ENCODE data around the gene ZNF124. TPM values are rescaled to one million over a fixed set of nuclear protein-coding genes. Genes with fewer than 3 reads are reported as not detected.
A peak's percentile ranks its signal among the peaks of the same experiment; 100 is the strongest.

The ZNF124 gene
- polyA plus RNA-seq, 1 experiment: 4.9 TPM

- no peak overlapping the region for H3K27ac ChIP-seq (ENCODE audit: low read depth, low read length)
- no peak overlapping the region for H3K4me3 ChIP-seq (ENCODE audit: low read depth, low read length)
- TF ChIP-seq, protein P1, sequence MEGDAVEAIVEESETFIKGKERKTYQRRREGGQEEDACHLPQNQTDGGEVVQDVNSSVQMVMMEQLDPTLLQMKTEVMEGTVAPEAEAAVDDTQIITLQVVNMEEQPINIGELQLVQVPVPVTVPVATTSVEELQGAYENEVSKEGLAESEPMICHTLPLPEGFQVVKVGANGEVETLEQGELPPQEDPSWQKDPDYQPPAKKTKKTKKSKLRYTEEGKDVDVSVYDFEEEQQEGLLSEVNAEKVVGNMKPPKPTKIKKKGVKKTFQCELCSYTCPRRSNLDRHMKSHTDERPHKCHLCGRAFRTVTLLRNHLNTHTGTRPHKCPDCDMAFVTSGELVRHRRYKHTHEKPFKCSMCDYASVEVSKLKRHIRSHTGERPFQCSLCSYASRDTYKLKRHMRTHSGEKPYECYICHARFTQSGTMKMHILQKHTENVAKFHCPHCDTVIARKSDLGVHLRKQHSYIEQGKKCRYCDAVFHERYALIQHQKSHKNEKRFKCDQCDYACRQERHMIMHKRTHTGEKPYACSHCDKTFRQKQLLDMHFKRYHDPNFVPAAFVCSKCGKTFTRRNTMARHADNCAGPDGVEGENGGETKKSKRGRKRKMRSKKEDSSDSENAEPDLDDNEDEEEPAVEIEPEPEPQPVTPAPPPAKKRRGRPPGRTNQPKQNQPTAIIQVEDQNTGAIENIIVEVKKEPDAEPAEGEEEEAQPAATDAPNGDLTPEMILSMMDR (IDR thresholded peaks at IDR 0.05; ENCODE audit: low read depth, low read length): no peak
- ChIA-PET CTCF (no interaction called here), POLR2A (no interaction called here)
- DNase-seq (ENCODE audit: low read depth, low spot score): no peak
- H3K27me3 ChIP-seq (ENCODE audit: control insufficient read depth, insufficient read depth, low read length): peaks cover 4% of the 10 kb centered on the region
- peaks cover 2% of the 10 kb centered on the region for H3K9me3 ChIP-seq (ENCODE audit: control insufficient read depth, insufficient read depth, low read length)
Measured at GRCh38 chr1:247212012-247212411, 40.2 kb upstream of the ZNF124 start.

- Histone ChIP-seq H3K27ac (ENCODE audit: low read depth, low read length) (no peak overlapping the region), H3K9me3 (ENCODE audit: control insufficient read depth, insufficient read depth, low read length) (peaks cover 8% of the 10 kb centered on the region), H3K27me3 (ENCODE audit: control insufficient read depth, insufficient read depth, low read length) (peaks cover 4% of the 10 kb centered on the region), H3K4me3 (ENCODE audit: low read depth, low read length) (no peak overlapping the region)
- CTCF ChIA-PET: no interaction called here
- POLR2A ChIA-PET: no interaction called here
- DNase-seq (ENCODE audit: low read depth, low spot score): no peak
- TF ChIP-seq, protein P1 (IDR thresholded peaks at IDR 0.05; ENCODE audit: low read depth, low read length): no peak
Measured at GRCh38 chr1:247211339-247211738, 39.5 kb upstream of the ZNF124 start.

GRCh38 chr1:247210376-247211117 is 38.7 kb upstream of the ZNF124 start:
- ChIA-PET CTCF (no interaction called here), POLR2A (interaction anchor here (0.9 kb wide), 1 partner anchor 120 kb away, joined by 3 read pairs; no protein-coding TSS in a partner anchor)
- Histone ChIP-seq H3K9me3 (ENCODE audit: control insufficient read depth, insufficient read depth, low read length) (peaks cover 13% of the 10 kb centered on the region), H3K27me3 (ENCODE audit: control insufficient read depth, insufficient read depth, low read length) (peaks cover 4% of the 10 kb centered on the region), H3K4me3 (ENCODE audit: low read depth, low read length) (peak overlapping the region; percentile 94), H3K27ac (ENCODE audit: low read depth, low read length) (peak overlapping the region; percentile 73)
- TF ChIP-seq, protein P1 (IDR thresholded peaks at IDR 0.05; ENCODE audit: low read depth, low read length): no peak
- peak; percentile 46 for DNase-seq (ENCODE audit: low read depth, low spot score)

GRCh38 chr1:247210062-247210375 is 38.2 kb upstream of the ZNF124 start:
- Histone ChIP-seq H3K27me3 (ENCODE audit: control insufficient read depth, insufficient read depth, low read length) (peaks cover 4% of the 10 kb centered on the region), H3K27ac (ENCODE audit: low read depth, low read length) (no peak overlapping the region), H3K9me3 (ENCODE audit: control insufficient read depth, insufficient read depth, low read length) (peaks cover 13% of the 10 kb centered on the region), H3K4me3 (ENCODE audit: low read depth, low read length) (peak overlapping the region; percentile 94)
- no peak for DNase-seq (ENCODE audit: low read depth, low spot score)
- ChIA-PET POLR2A (interaction anchor here (0.6 to 0.9 kb wide), 2 partner anchors 121 to 140 kb away, joined by 3 read pairs; no protein-coding TSS in a partner anchor), CTCF (no interaction called here)
- TF ChIP-seq, protein P1 (IDR thresholded peaks at IDR 0.05; ENCODE audit: low read depth, low read length): no peak

GRCh38 chr1:247209396-247209795 is 37.6 kb upstream of the ZNF124 start:
- TF ChIP-seq, protein P1 (IDR thresholded peaks at IDR 0.05; ENCODE audit: low read depth, low read length): no peak
- Histone ChIP-seq H3K4me3 (ENCODE audit: low read depth, low read length) (peak overlapping the region; percentile 94), H3K27me3 (ENCODE audit: control insufficient read depth, insufficient read depth, low read length) (peaks cover 3% of the 10 kb centered on the region), H3K27ac (ENCODE audit: low read depth, low read length) (no peak overlapping the region), H3K9me3 (ENCODE audit: control insufficient read depth, insufficient read depth, low read length) (peaks cover 17% of the 10 kb centered on the region)
- no peak for DNase-seq (ENCODE audit: low read depth, low spot score)
- ChIA-PET CTCF (no interaction called here), POLR2A (interaction anchor here (0.6 kb wide), 1 partner anchor 141 kb away, joined by 3 read pairs; no protein-coding TSS in a partner anchor)
